Inferior parietal cortex (tissue), 1 donor: Measurements from ENCODE around the gene INSIG2.
"Not testable (repeated sequence)": the region's sequence is repeated elsewhere in the genome, so short reads cannot be mapped to it uniquely, and the experiment has no call there.

ENCODE experiments used
- DNase-seq: peaks from one replicate; pipeline ENCODE4 v3.0.0-alpha.2; 2016; ENCODE audit errors: extremely low spot score

INSIG2 gene

GRCh38 chr2:118059919-118060478 lies 28.3 kb upstream of the INSIG2 start:
- DNase-seq, result no peak

GRCh38 chr2:118061135-118061955 lies 26.9 kb upstream of the INSIG2 start:
- DNase-seq, result peak; percentile 25

GRCh38 chr2:118062048-118062447 lies 26.2 kb upstream of the INSIG2 start:
- no peak for DNase-seq

- DNase-seq, result no peak
These were observed 25.6 kb upstream of the INSIG2 start for GRCh38 chr2:118062669-118063068.

- DNase-seq, result no peak
These were observed 23.1 kb upstream of the INSIG2 start for GRCh38 chr2:118065015-118065706.

GRCh38 chr2:118065921-118066511 lies 22.3 kb upstream of the INSIG2 start:
- no peak for DNase-seq

GRCh38 chr2:118077636-118078247 lies 10.5 kb upstream of the INSIG2 start:
- DNase-seq, result no peak

GRCh38 chr2:118078734-118079133 lies 9.5 kb upstream of the INSIG2 start:
- DNase-seq, result no peak

GRCh38 chr2:118084491-118085089 lies 3.7 kb upstream of the INSIG2 start:
- no peak for DNase-seq

- DNase-seq, result no peak
These were observed 2.9 kb upstream of the INSIG2 start for GRCh38 chr2:118085173-118086023.

- DNase-seq, result no peak
These were observed 2.1 kb upstream of the INSIG2 start for GRCh38 chr2:118086024-118086633.

GRCh38 chr2:118089139-118089800 lies 999 bp downstream of the INSIG2 start:
- peak; percentile 19 for DNase-seq

- DNase-seq, result no peak
These were observed 2.3 kb downstream of the INSIG2 start for GRCh38 chr2:118090387-118091139.

GRCh38 chr2:118091140-118091478 lies 2.8 kb downstream of the INSIG2 start:
- DNase-seq, result no peak

- no peak for DNase-seq
These were observed 3.4 kb downstream of the INSIG2 start for GRCh38 chr2:118091631-118092030.

GRCh38 chr2:118094102-118094501 lies 5.8 kb downstream of the INSIG2 start:
- not testable (repeated sequence) for DNase-seq

GRCh38 chr2:118094503-118094902 lies 6.2 kb downstream of the INSIG2 start:
- DNase-seq, result no peak

- DNase-seq, result no peak
These were observed 7.3 kb downstream of the INSIG2 start for GRCh38 chr2:118095610-118096009.

- no peak for DNase-seq
These were observed 9.4 kb downstream of the INSIG2 start for GRCh38 chr2:118097657-118098056.
